Fibroblast of lung (primary cell): Measurements from ENCODE around the gene RHOB. TPM values are rescaled to one million over a fixed set of nuclear protein-coding genes. Genes with fewer than 3 reads are reported as not detected.

ENCODE experiments used
- DNase-seq, 2 donors: peaks; one replicate each; pipeline versions ENCODE4 v3.0.0 to v3.0.0-alpha.2; 2010; ENCODE audit warnings: low read depth in 2 of 2
- H2AFZ ChIP-seq: 2 replicates; pipeline ENCODE4 v1.5.1; 2012; ENCODE audit warnings: low read length, control low read depth, inconsistent platforms
- H3K27ac ChIP-seq: 2 replicates; pipeline ENCODE4 v1.5.1; 2011; ENCODE audit warnings: low read length, control low read depth; ENCODE audit not compliant: insufficient read depth
- H3K27me3 ChIP-seq: 2 replicates; pipeline ENCODE4 v1.5.1; 2011; ENCODE audit warnings: mild to moderate bottlenecking, low read length; ENCODE audit not compliant: control insufficient read depth, insufficient read depth
- H3K36me3 ChIP-seq: 2 replicates; pipeline ENCODE4 v1.5.1; 2011; ENCODE audit warnings: low read length; ENCODE audit not compliant: control insufficient read depth, insufficient read depth
- H3K4me1 ChIP-seq: 2 replicates; pipeline ENCODE4 v1.5.1; 2011; ENCODE audit warnings: low read length; ENCODE audit not compliant: control insufficient read depth, insufficient read depth; ENCODE audit errors: extremely low read depth
- H3K4me2 ChIP-seq: 2 replicates; pipeline ENCODE4 v1.5.1; 2011; ENCODE audit warnings: low read length, control low read depth; ENCODE audit not compliant: insufficient read depth; ENCODE audit errors: extremely low read depth
- H3K4me3 ChIP-seq, 4 experiments: fragments of 200-600 bp in 1 of 4; sonication (generic) in 1 of 4; replicated peaks in 1 of 4; 2 replicates each; pipeline ENCODE4 v1.5.1; 2011 to 2016; ENCODE audit warnings: low read length in 4 of 4, low read depth in 3 of 4, mild to moderate bottlenecking in 3 of 4, control low read depth in 2 of 4, inconsistent platforms in 1 of 4, mixed read lengths in 1 of 4; ENCODE audit not compliant: insufficient read depth in 1 of 4; ENCODE audit errors: control extremely low read depth in 1 of 4
- H3K79me2 ChIP-seq: 2 replicates; pipeline ENCODE4 v1.5.1; 2012; ENCODE audit warnings: mild to moderate bottlenecking, low read length, inconsistent platforms; ENCODE audit not compliant: control insufficient read depth, insufficient read depth
- H3K9ac ChIP-seq: 2 replicates; pipeline ENCODE4 v1.5.1; 2011; ENCODE audit warnings: mild to moderate bottlenecking, low read length, control low read depth; ENCODE audit not compliant: insufficient read depth
- H3K9me3 ChIP-seq: 2 replicates; pipeline ENCODE4 v1.5.1; 2012; ENCODE audit warnings: low read depth, low read length; ENCODE audit not compliant: control insufficient read depth, insufficient read depth
- H4K20me1 ChIP-seq: 2 replicates; pipeline ENCODE4 v1.5.1; 2011; ENCODE audit warnings: low read length; ENCODE audit not compliant: control insufficient read depth, insufficient read depth; ENCODE audit errors: extremely low read depth
- CTCF ChIP-seq, 2 donors: IDR thresholded peaks in 1 of 2; conservative IDR thresholded peaks in 1 of 2; 1 replicate in 1 of 2; 2 replicates in 1 of 2; pipeline ENCODE4 v1.5.1; 2011 to 2012; ENCODE audit warnings: low read length in 2 of 2, control low read depth in 1 of 2, inconsistent platforms in 1 of 2, low read depth in 1 of 2, mild to moderate bottlenecking in 1 of 2
- EZH2 ChIP-seq: IDR thresholded peaks from 2 replicates; pipeline ENCODE4 v1.5.1; 2012; ENCODE audit warnings: low read length, control low read depth, mild to moderate bottlenecking; ENCODE audit errors: missing control alignments
- polyA plus RNA-seq, 2 donors: library from polyadenylated mRNA; depleted of rRNA in 1 of 2; stranded (reverse) in 1 of 2; unstranded in 1 of 2; fragments of >200 nt; gene quantifications; 2 replicates each; pipeline ENCODE4 v1.2.1, GENCODE V29; 2011 to 2012; ENCODE audit warnings: missing spikeins in 1 of 2
- total RNA-seq: library from RNA; depleted of rRNA; stranded (reverse); fragments of >200 nt; gene quantifications from 2 replicates; pipeline ENCODE4 v1.2.1, GENCODE V29; 2014

The RHOB gene
- total and polyA plus RNA-seq, 2 donors (not counting 1 experiment from before 2014, with no cell fraction given): 113 to 171 TPM

- H3K79me2 ChIP-seq: no peaks in the 10 kb centered on the region
- no peaks in the 10 kb centered on the region for H3K9me3 ChIP-seq
- TF ChIP-seq EZH2: no peak
- peaks cover 15% of the 10 kb centered on the region for H3K27me3 ChIP-seq
- H3K9ac ChIP-seq: no peak overlapping the region
- no peaks in the 10 kb centered on the region for H4K20me1 ChIP-seq
- DNase-seq: no peak
- H3K4me2 ChIP-seq: no peak overlapping the region
- H3K36me3 ChIP-seq: no peaks in the 10 kb centered on the region
- no peak overlapping the region for H3K4me3 ChIP-seq
- no peak overlapping the region for H2AFZ ChIP-seq
- no peaks in the 10 kb centered on the region for H3K4me1 ChIP-seq
- no peak overlapping the region for H3K27ac ChIP-seq
These were observed 38.1 kb downstream of the RHOB start for GRCh38 chr2:20484810-20485611.

GRCh38 chr2:20485612-20486388, 38.9 kb downstream of the RHOB start:
- Histone ChIP-seq H3K9ac (no peak overlapping the region), H4K20me1 (no peaks in the 10 kb centered on the region), H3K27ac (no peak overlapping the region), H3K4me3 (no peak overlapping the region), H2AFZ (no peak overlapping the region), H3K9me3 (no peaks in the 10 kb centered on the region), H3K27me3 (peaks cover 20% of the 10 kb centered on the region), H3K4me2 (no peak overlapping the region), H3K79me2 (no peaks in the 10 kb centered on the region), H3K36me3 (no peaks in the 10 kb centered on the region), H3K4me1 (no peaks in the 10 kb centered on the region)
- no peak for DNase-seq
- no peak for TF ChIP-seq CTCF (conservative IDR thresholded peaks at IDR 0.05 in 1 of 2, IDR thresholded peaks at IDR 0.05 in 1 of 2; ENCODE audit: low read depth in 1 of 2, low read length in 2 of 2)
- TF ChIP-seq EZH2: no peak

- peaks cover 20% of the 10 kb centered on the region for H3K27me3 ChIP-seq
- H3K4me2 ChIP-seq: no peak overlapping the region
- H4K20me1 ChIP-seq: no peaks in the 10 kb centered on the region
- H3K9me3 ChIP-seq: no peaks in the 10 kb centered on the region
- H2AFZ ChIP-seq: no peak overlapping the region
- no peaks in the 10 kb centered on the region for H3K36me3 ChIP-seq
- no peak for DNase-seq
- H3K4me3 ChIP-seq: no peak overlapping the region
- H3K9ac ChIP-seq: no peak overlapping the region
- TF ChIP-seq EZH2 (no peak), CTCF (conservative IDR thresholded peaks at IDR 0.05 in 1 of 2, IDR thresholded peaks at IDR 0.05 in 1 of 2; ENCODE audit: low read depth in 1 of 2, low read length in 2 of 2) (no peak)
- H3K79me2 ChIP-seq: no peaks in the 10 kb centered on the region
- no peaks in the 10 kb centered on the region for H3K4me1 ChIP-seq
- no peak overlapping the region for H3K27ac ChIP-seq
These were observed 39.7 kb downstream of the RHOB start for GRCh38 chr2:20486571-20486970.
